HL-60 (cell line): Measurements from ENCODE around the gene MATR3.
A peak's percentile ranks its signal among the peaks of the same experiment; 100 is the strongest.

Experiments used
- DNase-seq, 2 experiments: peaks; one replicate each; pipeline ENCODE4 v3.0.0-alpha.2; 2010 to 2020; ENCODE audit warnings: low read depth in 1 of 2, low spot score in 1 of 2
- H3K27ac ChIP-seq: fragments of 250-450 bp; sonication (Bioruptor Pico); replicated peaks from 2 replicates; pipeline ENCODE4 v1.5.1; 2020; ENCODE audit warnings: mild to moderate bottlenecking, moderate library complexity
- H3K27me3 ChIP-seq: fragments of 250-450 bp; sonication (Bioruptor Pico); 2 replicates; pipeline ENCODE4 v1.5.1; 2021; ENCODE audit warnings: mild to moderate bottlenecking, moderate library complexity; ENCODE audit not compliant: insufficient read depth, poor library complexity, severe bottlenecking
- H3K4me3 ChIP-seq: replicated peaks from 2 replicates; pipeline ENCODE4 v1.5.1; 2011; ENCODE audit warnings: mild to moderate bottlenecking, control low read depth, low read length; ENCODE audit not compliant: insufficient read depth
- GABPA ChIP-seq: IDR thresholded peaks from 2 replicates; pipeline ENCODE4 v1.6.1; 2012; ENCODE audit warnings: low read depth
- POLR2AphosphoS5 ChIP-seq: IDR thresholded peaks from 2 replicates; pipeline ENCODE4 v1.6.1; 2012; ENCODE audit warnings: low read depth
- SPI1 ChIP-seq: IDR thresholded peaks from 2 replicates; pipeline ENCODE4 v1.6.1; 2012; ENCODE audit warnings: low read depth, mild to moderate bottlenecking, borderline replicate concordance
- TF ChIP-seq, protein P1 (sequence below): IDR thresholded peaks from one replicate; pipeline ENCODE4 v1.5.1; 2011; ENCODE audit warnings: low read length, control low read depth, inconsistent platforms; ENCODE audit not compliant: insufficient read depth
- TF ChIP-seq, protein P2 (sequence below): IDR thresholded peaks from 2 replicates; pipeline ENCODE4 v1.6.1; 2012; ENCODE audit warnings: low read depth; ENCODE audit not compliant: insufficient replicate concordance

The MATR3 gene

DNA sequence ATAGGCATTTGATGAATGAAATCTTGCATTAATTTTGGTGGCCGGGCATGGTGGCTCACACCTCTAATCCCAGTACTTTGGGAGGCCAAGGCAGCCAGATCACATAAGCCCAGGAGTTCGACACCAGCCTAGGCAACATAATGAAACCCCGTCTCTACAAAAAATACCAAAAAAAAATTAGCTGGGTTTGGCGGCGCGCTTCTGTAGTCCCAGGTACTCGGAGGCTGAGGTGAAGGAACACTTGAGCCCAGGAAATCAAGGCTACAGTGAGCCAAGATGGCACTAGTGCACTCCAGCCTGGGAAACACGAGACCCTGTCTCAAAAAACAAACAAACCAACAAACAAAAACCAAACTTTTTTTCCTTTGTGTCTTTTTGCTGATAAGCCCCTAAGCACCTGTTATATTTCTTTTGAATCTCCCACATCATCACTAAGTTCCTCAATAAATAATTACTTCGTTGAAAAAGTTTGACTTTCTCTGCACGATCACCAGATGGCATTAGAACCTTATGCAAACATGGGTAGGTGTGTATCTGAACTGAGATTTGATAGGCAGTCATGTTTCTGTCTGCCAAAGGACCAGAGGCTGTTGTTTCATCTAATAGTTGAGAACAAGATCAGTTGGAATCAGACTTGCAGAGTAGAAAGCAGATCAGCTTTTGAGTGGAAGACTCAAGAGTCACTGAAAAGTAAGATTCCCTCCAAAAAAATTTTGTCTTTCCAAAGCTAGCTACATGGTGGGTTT is 5.5 kb upstream of the MATR3 start:
- Histone ChIP-seq H3K27me3 (no peaks in the 10 kb centered on the region), H3K27ac (no peak overlapping the region), H3K4me3 (no peak overlapping the region)
- no peak for DNase-seq
- TF ChIP-seq, protein P1, sequence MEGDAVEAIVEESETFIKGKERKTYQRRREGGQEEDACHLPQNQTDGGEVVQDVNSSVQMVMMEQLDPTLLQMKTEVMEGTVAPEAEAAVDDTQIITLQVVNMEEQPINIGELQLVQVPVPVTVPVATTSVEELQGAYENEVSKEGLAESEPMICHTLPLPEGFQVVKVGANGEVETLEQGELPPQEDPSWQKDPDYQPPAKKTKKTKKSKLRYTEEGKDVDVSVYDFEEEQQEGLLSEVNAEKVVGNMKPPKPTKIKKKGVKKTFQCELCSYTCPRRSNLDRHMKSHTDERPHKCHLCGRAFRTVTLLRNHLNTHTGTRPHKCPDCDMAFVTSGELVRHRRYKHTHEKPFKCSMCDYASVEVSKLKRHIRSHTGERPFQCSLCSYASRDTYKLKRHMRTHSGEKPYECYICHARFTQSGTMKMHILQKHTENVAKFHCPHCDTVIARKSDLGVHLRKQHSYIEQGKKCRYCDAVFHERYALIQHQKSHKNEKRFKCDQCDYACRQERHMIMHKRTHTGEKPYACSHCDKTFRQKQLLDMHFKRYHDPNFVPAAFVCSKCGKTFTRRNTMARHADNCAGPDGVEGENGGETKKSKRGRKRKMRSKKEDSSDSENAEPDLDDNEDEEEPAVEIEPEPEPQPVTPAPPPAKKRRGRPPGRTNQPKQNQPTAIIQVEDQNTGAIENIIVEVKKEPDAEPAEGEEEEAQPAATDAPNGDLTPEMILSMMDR: no peak
- TF ChIP-seq GABPA (no peak), SPI1 (no peak), POLR2AphosphoS5 (no peak)
- TF ChIP-seq, protein P2, sequence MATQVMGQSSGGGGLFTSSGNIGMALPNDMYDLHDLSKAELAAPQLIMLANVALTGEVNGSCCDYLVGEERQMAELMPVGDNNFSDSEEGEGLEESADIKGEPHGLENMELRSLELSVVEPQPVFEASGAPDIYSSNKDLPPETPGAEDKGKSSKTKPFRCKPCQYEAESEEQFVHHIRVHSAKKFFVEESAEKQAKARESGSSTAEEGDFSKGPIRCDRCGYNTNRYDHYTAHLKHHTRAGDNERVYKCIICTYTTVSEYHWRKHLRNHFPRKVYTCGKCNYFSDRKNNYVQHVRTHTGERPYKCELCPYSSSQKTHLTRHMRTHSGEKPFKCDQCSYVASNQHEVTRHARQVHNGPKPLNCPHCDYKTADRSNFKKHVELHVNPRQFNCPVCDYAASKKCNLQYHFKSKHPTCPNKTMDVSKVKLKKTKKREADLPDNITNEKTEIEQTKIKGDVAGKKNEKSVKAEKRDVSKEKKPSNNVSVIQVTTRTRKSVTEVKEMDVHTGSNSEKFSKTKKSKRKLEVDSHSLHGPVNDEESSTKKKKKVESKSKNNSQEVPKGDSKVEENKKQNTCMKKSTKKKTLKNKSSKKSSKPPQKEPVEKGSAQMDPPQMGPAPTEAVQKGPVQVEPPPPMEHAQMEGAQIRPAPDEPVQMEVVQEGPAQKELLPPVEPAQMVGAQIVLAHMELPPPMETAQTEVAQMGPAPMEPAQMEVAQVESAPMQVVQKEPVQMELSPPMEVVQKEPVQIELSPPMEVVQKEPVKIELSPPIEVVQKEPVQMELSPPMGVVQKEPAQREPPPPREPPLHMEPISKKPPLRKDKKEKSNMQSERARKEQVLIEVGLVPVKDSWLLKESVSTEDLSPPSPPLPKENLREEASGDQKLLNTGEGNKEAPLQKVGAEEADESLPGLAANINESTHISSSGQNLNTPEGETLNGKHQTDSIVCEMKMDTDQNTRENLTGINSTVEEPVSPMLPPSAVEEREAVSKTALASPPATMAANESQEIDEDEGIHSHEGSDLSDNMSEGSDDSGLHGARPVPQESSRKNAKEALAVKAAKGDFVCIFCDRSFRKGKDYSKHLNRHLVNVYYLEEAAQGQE: no peak

DNA sequence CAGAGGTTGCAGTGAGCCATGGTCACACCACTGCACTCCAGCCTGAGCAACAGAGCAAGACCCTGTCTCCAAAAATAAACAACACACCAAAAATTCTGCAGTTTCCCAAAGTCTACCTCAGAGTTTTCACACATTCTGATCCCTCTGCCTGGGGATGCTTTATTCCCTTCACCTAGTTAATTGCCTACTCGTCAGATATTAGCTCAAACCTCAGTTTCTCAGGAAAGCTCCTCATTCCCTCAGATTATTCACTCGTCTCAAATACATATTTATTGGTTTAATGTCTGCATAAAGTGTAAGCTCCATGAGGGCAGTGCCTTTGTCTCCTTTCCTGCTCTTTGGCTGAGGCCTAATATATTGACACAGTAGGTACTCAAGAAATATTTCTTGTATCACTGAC is 2.5 kb upstream of the MATR3 start:
- Histone ChIP-seq H3K27me3 (no peaks in the 10 kb centered on the region), H3K4me3 (no peak overlapping the region), H3K27ac (no peak overlapping the region)
- TF ChIP-seq, protein P1: no peak
- TF ChIP-seq, protein P2: no peak
- TF ChIP-seq GABPA (no peak), POLR2AphosphoS5 (no peak), SPI1 (no peak)
- no peak for DNase-seq

DNA sequence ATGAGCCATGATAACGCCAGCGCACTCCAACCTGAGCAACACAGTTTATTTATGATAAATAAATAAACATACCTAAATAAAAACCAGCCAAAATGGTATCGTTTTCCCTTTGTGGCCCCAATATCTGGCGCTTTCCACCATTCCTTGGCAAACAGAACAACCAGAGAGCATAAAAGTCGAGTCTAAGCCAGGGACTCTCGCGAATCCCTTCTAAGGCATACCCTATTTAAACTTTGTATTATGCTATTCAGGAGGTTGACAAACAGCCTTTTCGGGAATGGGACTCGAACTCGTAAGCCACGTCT is 386 bp upstream of the MATR3 start:
- Histone ChIP-seq H3K27ac (peak overlapping the region; percentile 98), H3K4me3 (peak overlapping the region; percentile 60), H3K27me3 (no peaks in the 10 kb centered on the region)
- no peak for DNase-seq
- TF ChIP-seq, protein P2: no peak
- TF ChIP-seq POLR2AphosphoS5 (no peak), SPI1 (no peak), GABPA (no peak)
- TF ChIP-seq, protein P1: no peak
